GM19351 (cell line): ENCODE data around the gene PRR20G.

ENCODE experiments used
- ATAC-seq: cut with Tn5 transposase; IDR thresholded peaks from one replicate; pipeline ENCODE4 v1.9.1; 2021; ENCODE audit warnings: mild to moderate bottlenecking, moderate library complexity; ENCODE audit not compliant: unreplicated experiment

Gene PRR20G

DNA sequence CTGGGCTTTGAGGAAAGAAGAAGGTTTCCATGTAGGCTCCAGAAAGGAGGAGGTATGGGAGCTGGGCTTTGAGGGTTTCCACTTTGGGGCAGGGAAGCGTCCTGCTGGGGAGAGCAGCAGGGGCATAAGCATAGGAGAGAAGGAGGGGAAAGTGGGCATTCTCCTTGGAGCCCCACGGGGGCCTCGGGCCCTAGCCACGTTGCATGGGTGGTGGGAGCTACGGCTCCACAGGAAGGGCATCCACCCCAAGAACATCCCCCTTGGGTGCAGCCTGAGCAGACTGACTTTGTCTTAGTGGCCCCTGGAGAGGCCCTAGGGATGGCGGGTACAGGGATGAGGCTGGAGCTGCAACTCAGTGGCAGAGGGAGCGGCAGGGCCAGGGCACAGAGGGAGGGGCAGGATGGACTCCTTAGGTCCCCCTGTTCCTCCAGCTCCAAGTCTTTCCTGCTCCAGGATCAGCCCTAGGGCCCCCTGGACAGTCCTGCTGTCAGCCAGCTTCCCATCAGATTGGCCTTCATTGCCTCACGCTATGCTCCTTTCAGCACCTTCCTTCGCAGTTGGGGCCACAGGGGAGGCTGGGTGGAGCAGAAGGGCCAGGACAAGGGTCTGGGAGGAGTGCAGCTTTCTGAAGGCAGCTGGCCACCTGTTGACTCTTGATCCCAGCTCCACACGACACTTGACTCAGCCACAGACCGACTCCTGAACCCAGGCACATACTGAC lies 22.9 kb downstream of the PRR20G start:
- ATAC-seq, result no peak

DNA sequence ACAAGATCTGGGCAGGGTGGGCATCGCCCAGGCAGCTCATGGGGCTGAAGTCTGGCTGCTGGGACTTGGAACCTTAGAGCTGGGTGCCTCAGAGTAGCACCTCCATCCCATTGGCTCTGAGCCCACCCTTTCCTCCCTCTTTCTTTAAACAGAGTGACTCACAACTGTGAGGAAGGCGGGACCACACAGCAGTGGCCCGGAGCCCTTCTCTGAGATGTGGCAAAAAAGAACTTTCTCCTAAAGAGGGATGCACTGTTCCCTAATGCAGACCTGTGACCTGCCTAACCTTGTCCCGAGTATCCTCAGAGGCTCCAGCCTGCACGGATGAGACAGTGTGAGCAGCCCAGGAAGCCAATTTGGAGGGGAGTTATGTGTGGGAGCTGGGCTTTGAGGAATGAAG lies 23.6 kb downstream of the PRR20G start:
- no peak for ATAC-seq

DNA sequence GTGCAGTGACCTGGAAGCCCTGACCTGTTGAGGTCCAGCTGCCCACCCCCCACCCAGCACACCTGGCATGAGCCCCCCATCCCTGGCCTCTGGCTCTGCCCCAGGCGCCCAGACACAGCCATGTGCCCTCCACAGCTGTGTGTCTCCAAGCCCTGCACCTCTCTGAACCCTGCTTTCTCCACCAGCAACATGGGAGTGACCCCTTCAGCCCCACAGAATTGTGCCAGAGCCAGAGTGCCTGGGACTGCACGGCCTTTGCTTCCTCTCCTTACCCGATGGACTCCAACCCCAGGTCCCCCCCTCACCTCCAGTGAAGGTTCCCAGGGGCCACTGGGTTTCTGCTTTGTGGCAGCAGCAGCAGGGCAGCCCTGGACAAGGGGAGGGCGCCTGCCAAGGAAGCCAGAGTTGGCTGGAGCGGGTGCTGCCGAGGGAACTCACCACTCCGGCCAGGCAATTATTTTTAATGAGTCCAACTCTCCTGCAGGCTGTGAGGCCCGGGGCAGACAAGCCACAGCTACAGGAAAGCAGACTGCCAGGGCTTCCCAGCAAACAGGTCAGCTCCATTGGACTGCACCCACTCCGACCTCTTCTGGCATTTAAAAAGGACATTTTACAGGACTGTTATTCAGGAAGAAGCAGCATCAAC lies 24.1 kb downstream of the PRR20G start:
- ATAC-seq, result no peak

DNA sequence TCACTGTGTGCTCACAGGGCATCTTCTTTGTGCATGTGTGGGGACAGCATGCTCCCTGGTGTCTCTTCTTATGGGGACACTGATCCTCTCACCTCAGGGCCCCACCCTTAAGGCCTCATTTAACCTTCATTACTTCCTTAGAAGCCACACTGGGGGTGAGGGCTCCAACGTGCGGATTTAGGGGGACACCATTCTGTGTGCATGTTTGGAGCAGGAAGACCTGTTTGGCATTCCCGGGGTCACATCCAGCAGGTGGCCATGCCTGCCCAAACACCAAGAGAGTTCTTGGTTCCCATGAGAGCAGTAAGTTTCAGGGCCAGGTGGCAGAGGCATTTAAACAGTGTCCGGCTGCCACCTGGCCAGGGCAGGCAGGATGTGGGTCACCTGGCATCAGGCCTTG lies 24.8 kb downstream of the PRR20G start:
- ATAC-seq, result no peak

DNA sequence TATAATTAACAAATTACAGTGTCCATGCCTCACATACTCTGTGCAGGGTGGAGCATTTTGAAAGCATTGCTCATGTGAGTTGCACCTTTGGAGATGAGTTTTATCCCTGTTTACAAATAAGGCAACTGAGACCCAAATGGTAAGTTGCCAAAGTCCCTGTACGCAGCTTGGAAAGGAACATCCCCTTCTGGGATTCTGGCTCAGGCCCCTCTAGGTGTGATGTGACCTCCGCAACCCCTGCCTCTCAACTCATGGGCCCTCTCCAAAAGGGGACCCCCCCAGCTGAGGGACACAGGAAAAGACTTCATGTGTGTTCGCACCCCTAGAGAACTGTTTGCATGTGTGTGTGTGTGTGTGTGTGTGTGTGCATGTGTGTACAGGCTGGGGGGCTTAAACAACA lies 25.3 kb downstream of the PRR20G start:
- no peak for ATAC-seq

- ATAC-seq, result no peak
Observed at GRCh38 chr3:127261925-127262324, 25.9 kb downstream of the PRR20G start.

GRCh38 chr3:127260826-127261555 lies 26.9 kb downstream of the PRR20G start:
- ATAC-seq, result no peak

DNA sequence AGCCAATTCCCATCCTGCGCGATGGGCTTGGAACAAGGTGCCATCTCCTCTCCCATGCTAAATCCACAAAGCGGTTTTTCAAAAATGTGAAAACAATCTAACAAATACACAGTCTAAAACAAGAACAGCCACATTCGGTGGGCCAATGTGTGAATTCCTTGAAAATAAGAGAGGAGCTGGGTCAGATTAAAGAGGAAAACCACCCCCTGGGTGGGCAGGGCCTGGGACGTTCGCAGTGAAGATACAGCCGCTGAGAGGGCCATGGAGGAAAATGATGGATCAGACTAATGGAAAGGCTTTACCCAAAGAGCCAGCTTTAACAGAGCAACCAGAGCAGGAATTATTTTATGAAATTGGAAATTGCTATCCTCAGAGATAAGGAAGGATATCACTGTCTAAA lies 27.4 kb downstream of the PRR20G start:
- ATAC-seq, result no peak

- no peak for ATAC-seq
Observed at GRCh38 chr3:127259882-127260281, 28.0 kb downstream of the PRR20G start.

DNA sequence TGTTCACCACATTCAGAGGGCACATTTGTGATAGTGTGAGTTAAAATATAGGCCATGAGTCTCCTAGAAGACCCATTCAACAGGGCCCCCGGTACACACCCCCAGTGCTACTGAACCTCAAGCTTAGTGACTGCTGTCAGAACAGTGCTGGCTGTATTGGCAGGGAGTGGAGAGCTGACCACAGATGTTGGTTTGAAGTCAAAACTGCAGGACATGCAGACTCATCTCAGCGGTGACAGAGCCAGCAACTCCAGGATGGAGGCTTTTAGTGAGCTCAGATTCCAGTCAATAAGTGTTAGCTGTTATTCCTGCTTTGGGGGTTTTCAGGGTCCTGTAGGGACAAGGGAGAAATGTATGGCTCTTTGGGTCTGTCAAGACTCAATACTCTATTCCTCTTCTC lies 29.1 kb downstream of the PRR20G start:
- ATAC-seq, result no peak

DNA sequence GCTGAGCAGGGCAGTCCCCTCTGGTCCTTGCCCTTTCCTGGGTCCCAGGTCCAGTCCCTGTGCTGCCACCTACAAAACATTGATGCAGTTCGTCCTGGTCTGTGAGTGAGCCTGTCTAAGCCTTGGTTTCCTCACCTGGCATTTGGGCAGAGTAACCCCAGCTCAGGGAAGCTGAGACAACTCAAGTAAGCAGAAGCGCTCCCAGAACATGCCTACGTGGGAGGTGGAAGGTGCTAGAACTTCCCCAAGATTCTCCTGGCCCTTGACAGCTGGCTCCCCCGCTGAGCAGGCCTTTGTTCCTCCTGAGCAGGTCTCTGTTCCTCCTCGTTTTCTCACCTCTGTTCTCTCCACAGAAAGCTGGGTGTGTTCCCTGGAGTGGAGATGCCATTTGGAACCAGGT lies 30.5 kb downstream of the PRR20G start:
- no peak for ATAC-seq

DNA sequence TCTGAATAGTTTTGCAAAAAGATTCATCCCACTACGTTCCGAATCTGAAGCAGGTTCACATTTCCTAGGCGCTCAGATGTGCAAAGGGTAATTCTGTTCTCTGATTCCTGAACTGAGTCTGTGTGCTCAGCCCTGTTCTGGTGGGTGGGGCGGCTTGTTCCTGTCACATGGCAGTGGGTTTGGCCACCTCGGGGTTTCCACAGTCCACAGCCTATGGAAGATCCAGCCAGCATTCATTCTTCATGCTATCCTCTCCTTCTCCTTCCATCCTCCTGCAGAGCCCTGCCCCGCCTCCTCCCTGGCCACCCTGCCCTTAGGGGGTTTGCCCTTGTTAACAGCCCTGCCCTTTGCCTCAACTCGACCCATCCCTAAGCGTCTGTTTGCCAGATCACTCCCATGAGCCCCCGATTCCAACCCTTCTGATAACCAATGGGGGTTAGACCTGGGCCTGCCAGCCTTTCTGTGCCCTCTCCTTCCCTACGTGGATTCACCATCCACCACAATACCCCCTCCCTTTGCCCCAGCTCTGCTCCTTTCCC lies 31.0 kb downstream of the PRR20G start:
- no peak for ATAC-seq

DNA sequence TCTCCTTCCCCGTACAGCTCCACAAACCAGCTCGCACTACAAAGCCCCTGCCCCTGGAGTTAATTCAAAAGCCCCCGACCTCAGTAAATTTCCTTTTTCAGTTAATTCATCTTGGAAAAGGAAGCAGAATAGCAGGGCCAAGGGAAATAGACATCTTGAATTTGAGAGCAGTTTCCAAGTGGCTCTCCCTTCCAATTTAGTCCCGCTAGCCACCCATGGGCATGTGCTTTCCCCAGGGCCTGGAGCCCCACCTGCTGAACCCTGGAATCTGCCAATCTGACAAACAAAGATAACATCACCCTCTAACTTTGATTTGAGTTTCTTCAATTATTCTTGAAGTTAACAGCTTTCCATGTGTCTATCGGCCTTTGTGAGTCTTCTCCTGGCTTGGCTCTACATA lies 31.7 kb downstream of the PRR20G start:
- no peak for ATAC-seq

DNA sequence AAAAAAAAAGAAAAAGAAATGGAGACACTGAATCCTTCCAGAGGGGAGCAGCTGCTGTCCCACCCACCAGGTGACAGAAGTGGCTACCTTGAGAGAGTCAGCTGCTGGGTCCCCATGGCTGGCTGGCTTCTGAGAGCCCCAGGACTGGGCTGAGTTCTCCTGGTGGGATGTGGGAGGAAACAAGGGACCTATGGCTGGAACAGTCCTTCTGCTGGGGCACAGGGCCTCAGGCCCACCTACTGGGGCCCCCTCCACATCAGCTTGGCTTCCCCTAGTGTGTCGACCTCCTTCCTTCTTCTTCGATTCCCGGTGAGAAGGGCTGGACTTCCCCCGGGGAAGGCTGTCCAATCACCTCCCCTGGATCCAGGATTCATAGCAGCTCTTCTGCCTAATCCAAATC lies 32.3 kb downstream of the PRR20G start:
- ATAC-seq, result no peak

DNA sequence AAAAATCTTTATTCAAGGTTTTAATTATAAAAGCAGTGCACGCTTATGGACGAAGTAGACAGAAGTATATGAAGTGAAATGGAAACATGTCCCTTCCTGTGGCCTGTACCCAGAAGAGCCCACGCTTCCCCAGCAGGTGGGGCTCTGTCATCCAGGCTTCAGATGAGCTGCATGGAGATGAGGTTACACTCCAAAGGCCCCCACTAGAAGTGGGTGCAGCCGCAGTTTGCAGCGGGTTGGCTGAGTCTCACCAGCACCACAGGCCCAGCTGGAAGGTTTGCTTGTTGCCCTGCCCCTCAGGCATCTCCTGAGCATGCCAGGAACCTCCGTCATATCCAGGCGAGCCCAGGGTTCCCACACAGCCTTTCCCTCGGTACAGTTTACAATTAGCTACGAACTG lies 33.1 kb downstream of the PRR20G start:
- no peak for ATAC-seq

- ATAC-seq, result no peak
Observed at GRCh38 chr3:127254033-127254644, 33.7 kb downstream of the PRR20G start.

- no peak for ATAC-seq
Observed at GRCh38 chr3:127253491-127253890, 34.4 kb downstream of the PRR20G start.

DNA sequence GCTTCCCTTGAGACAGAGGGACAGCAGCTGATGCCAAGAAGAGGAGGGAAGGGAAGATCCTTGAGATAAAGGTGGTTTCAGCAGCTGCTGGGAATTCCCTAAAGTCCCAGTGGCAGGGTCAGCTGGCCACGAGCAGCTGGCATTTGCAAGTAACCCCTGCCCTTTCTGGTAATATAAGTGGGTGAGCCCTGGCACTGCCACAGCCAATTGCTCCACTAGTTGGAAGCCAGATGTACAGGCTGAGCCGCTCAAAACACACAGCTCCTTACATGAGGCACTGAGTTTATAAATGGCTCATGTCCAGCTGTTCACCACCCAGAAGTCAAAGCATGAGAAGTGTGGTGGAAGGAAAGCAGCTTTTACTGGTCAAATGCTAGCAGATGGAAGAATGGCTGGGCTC lies 35.4 kb downstream of the PRR20G start:
- no peak for ATAC-seq

DNA sequence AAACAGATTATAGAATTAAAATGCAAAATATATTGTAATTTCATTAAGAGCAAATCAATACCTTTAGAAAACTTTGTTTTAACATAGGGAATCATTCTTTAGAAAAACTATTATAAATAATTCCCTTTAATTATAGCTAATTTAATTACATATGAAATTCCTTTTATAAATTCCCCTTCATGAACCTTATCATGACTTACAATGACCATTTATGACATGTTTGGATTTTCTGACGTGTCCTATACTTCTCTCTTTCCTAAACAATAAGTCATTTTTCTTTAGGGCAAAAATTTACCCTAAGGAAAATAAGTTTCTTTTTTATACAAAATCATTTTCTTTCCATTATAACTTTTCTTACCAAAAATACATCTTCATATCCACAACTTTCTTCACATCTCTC lies 37.8 kb downstream of the PRR20G start:
- no peak for ATAC-seq

DNA sequence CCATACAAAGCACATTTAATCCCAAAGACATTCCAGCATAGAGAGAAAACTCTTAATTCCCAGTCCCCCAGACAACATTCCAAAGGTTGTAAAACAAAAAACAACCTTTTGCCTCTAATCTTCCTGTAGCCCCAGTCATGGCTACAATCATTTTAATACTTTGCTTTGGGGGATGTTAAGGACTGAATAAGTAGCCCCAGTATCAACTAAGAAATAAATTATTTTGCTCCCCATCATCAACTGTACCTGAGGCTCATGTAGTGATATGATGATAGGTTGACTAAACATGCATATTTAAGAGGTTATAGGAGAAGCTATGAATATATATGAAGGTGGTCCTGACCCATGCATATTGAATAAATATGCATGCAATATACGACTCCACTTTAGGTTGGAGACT lies 40.6 kb downstream of the PRR20G start:
- no peak for ATAC-seq

DNA sequence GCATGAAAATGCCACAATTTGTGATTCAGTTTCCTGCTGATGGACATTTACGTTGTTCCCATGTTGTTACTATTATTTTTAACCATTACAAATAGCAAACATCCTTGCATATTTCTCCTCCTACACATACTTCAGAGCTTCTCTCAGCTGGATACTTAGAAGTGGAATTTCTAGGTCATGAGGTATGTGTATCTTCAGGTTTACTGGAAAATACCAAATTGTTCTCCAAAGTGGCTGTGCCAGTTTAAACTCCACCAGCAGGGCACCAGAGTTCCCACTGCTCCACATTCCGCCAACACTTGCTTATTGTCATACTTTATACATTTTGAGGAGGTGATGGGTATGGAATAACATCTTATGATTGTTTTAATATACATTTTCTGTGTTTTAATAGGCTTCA lies 49.2 kb downstream of the PRR20G start:
- ATAC-seq, result no peak

DNA sequence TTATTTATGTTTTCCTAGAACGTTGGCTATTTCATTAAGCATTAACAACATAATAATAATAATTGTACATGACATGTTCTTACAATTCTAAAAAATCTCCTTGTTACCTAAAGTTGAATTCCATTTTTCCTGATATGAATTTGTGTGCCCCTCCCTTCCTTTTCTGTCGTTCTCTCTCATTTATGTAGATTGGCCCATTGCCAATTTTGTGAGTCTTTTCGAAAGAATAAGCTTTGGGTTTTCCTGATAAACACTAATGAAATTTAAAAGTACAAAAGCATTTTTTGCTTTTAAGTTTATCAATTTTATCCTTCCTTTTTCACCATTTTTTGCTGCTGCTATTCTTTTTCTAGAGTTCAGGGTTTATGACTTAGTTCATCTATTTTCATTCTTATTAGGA lies 50.0 kb downstream of the PRR20G start:
- no peak for ATAC-seq
